Measurements from ENCODE around the gene FAM89B. TPM values are rescaled to one million over a fixed set of nuclear protein-coding genes. Genes with fewer than 3 reads are reported as not detected.
A peak's percentile ranks its signal among the peaks of the same experiment; 100 is the strongest.

FAM89B gene
- total RNA-seq, 4 donors from 2014 or later: 86.6 to 154 (median 119) TPM

DNA sequence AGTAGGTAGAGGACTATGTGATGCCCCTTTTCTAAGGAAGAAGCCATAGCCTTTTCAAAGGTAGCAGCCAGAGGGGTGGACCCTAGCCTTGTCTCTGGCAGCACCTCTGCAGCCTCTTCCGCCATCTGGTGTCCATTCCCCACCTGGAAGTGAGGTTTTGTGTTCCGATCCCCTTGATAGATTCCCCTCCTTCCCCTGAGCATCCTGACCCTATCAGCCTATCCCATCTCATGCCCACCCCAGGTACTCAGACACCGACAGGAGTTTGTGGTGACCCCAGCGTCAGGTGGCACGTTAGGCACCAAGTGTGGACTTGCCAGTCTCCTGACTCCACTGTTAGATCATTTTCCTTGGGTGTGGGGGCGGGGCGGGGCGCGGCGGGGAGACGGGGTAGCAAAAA is 398 bp upstream of the FAM89B start:
- H3K4me3 ChIP-seq: peak overlapping the region; percentile 84 to 99 (median 95)
- intact Hi-C loops (cut with DNase I; ENCODE audit: low total_unique reads) (loop anchor here (2.0 to 5.0 kb wide), 2 partner anchors 100 to 151 kb away; no protein-coding TSS in a partner anchor), in situ Hi-C loops (cut with MboI; ENCODE audit: low sequenced_read_pairs in 4 of 4) (no loop called here)
- H3K4me1 ChIP-seq: peaks cover 56 to 71% of the 10 kb centered on the region in 2 donors
- H3K27me3 ChIP-seq: no peaks in the 10 kb centered on the region
- TF ChIP-seq, protein P1, sequence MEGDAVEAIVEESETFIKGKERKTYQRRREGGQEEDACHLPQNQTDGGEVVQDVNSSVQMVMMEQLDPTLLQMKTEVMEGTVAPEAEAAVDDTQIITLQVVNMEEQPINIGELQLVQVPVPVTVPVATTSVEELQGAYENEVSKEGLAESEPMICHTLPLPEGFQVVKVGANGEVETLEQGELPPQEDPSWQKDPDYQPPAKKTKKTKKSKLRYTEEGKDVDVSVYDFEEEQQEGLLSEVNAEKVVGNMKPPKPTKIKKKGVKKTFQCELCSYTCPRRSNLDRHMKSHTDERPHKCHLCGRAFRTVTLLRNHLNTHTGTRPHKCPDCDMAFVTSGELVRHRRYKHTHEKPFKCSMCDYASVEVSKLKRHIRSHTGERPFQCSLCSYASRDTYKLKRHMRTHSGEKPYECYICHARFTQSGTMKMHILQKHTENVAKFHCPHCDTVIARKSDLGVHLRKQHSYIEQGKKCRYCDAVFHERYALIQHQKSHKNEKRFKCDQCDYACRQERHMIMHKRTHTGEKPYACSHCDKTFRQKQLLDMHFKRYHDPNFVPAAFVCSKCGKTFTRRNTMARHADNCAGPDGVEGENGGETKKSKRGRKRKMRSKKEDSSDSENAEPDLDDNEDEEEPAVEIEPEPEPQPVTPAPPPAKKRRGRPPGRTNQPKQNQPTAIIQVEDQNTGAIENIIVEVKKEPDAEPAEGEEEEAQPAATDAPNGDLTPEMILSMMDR (IDR thresholded peaks at IDR 0.05 in 4 of 5, conservative IDR thresholded peaks at IDR 0.05 in 1 of 5): peak; percentile 20 to 52 (median 41)
- no peak for TF ChIP-seq POLR2A (IDR thresholded peaks at IDR 0.05)
- DNase-seq: no peak
- no peaks in the 10 kb centered on the region for H3K9me3 ChIP-seq
- peaks cover 0 to 3% of the 10 kb centered on the region in 2 donors for H3K36me3 ChIP-seq
- no peak for ATAC-seq
- H3K27ac ChIP-seq: peak overlapping the region; percentile 100

DNA sequence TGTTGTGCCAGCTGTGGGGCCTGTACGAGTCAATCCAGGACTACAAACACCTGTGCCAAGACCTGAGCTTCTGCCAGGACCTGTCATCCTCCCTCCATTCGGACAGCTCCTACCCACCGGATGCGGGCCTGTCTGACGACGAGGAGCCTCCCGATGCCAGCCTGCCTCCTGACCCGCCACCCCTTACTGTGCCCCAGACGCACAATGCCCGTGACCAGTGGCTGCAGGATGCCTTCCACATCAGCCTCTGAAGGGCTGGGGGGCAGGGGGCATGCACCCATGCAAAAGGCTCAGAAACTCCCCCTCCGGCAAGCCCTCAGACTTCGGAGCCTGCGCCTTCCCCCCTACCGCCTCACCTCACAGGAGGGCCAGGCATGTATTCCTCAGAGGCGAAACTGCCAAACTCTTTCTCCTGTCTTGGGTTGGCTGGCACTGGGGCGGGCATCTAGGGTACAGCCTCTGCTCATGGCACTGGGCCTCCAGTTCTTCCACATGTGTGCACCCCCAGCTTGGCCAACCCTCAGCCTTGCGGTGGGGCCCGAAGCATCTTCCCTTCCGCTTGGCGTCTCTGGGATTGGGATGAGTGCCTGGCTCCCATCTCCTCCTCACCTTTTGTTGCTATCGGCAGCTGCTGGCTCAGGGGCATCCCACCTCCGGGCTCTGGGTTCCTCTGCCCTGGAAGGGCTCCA is 1.2 kb downstream of the FAM89B start:
- Histone ChIP-seq H3K27me3 (no peaks in the 10 kb centered on the region), H3K36me3 (peaks cover 0 to 3% of the 10 kb centered on the region in 2 donors), H3K4me3 (peak overlapping the region; percentile 64 to 97 (median 76)), H3K27ac (peak overlapping the region; percentile 100), H3K9me3 (no peaks in the 10 kb centered on the region), H3K4me1 (peaks cover 67 to 77% of the 10 kb centered on the region in 2 donors)
- DNase-seq (peak; percentile 68 to 85), ATAC-seq (no peak)
- in situ Hi-C loops (cut with MboI; ENCODE audit: low sequenced_read_pairs in 4 of 4) (no loop called here), intact Hi-C loops (cut with DNase I; ENCODE audit: low total_unique reads) (loop anchor here (1.0 to 5.0 kb wide), 3 partner anchors 15 to 101 kb away; no protein-coding TSS in a partner anchor)
- peak in 1 of 2 donors; percentile 6 for TF ChIP-seq POLR2A (IDR thresholded peaks at IDR 0.05)
- TF ChIP-seq, protein P1 (IDR thresholded peaks at IDR 0.05 in 4 of 5, conservative IDR thresholded peaks at IDR 0.05 in 1 of 5): no peak

DNA sequence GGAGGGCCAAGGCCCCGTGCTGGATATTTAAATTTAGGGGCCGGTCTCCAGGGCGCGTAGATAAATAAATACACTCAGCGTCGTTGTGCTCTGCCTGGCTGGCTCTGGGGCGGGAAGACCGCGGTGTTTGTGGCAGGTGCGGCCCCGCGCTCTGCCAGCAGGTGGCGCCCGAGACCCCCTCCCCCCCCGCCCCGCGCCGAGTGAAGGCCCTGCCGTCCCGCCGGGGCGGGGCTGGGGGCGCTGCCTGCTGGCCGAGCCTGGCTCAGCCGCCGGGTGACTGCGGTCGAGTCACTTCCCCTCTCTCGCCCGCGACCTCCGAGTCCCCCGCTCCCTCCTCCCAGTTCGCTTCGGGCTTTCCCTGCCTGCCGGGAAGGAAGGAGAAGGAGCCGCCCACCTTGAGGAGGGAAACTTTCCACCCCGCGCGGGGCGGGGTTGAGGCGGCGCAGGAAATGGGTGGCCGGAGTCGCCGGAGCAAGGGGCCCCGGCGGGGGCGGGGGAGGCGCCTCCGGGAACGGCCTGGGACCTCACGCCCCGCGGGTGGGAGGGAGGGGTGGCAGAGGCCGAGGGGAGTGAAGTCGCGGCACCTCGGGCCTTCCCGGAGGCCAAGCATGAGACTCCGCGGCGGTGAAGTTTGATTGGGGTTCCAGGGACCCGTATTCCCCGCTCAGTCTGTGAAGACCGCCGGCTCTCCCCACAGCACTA is 1.9 kb downstream of the FAM89B start:
- H3K4me3 ChIP-seq: peak overlapping the region; percentile 64 to 97 (median 76)
- intact Hi-C loops (cut with DNase I; ENCODE audit: low total_unique reads) (loop anchor here (1.0 to 5.0 kb wide), 3 partner anchors 14 to 102 kb away; no protein-coding TSS in a partner anchor), in situ Hi-C loops (cut with MboI; ENCODE audit: low sequenced_read_pairs in 4 of 4) (no loop called here)
- H3K27me3 ChIP-seq: no peaks in the 10 kb centered on the region
- H3K9me3 ChIP-seq: no peaks in the 10 kb centered on the region
- H3K27ac ChIP-seq: peak overlapping the region; percentile 100
- H3K36me3 ChIP-seq: peaks cover 0 to 4% of the 10 kb centered on the region in 2 donors
- ATAC-seq (peak; percentile 6 to 13), DNase-seq (peak; percentile 78 to 85)
- peak; percentile 52 to 57 for TF ChIP-seq POLR2A (IDR thresholded peaks at IDR 0.05)
- TF ChIP-seq, protein P1 (IDR thresholded peaks at IDR 0.05 in 4 of 5, conservative IDR thresholded peaks at IDR 0.05 in 1 of 5): peak; percentile 84 to 99 (median 97)
- peaks cover 67 to 77% of the 10 kb centered on the region in 2 donors for H3K4me1 ChIP-seq

DNA sequence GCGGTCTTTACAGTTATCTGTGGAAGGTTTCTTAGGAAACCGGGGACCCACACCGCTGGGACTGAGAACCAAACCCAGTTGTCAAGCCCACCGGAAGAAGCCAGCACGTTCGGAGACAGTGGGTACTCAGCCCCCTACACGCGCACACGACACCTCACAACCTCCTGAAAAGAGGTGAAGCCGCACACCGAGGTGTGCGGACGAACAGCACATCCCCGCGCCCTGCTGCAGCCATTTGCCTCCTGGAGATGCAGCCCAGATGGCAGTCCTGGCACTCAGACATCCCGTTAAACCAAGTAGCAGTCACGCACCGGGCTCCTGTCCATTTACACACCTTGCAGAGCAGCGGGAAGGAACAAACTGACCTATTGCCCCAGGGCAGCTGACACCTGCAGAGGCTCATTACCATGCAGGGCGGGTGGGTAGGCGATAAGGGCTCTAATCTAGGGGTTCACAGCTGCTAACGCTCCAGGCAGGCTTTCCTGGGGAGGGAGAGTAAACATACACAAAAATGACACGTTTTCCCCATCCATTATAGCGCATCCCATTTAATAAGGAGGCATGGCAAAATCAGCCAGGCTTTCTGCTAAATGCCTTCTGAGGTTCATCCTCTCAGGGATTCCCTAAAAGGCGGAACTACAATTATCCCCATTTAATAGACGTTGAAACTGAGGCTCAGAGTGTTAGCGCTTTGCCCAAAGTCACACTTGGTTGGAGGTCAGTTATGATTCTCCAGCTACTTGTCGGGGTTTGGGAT is 2.7 kb downstream of the FAM89B start:
- Histone ChIP-seq H3K27ac (peak overlapping the region; percentile 100), H3K9me3 (no peaks in the 10 kb centered on the region), H3K4me1 (peaks cover 62 to 75% of the 10 kb centered on the region in 2 donors), H3K4me3 (peak overlapping the region; percentile 43 to 97 (median 76)), H3K36me3 (peaks cover 0 to 11% of the 10 kb centered on the region in 2 donors), H3K27me3 (no peaks in the 10 kb centered on the region)
- TF ChIP-seq POLR2A (IDR thresholded peaks at IDR 0.05): no peak
- TF ChIP-seq, protein P1 (IDR thresholded peaks at IDR 0.05 in 4 of 5, conservative IDR thresholded peaks at IDR 0.05 in 1 of 5): no peak
- intact Hi-C loops (cut with DNase I; ENCODE audit: low total_unique reads): loop anchor here (1.0 to 5.0 kb wide), 5 partner anchors 13 to 718 kb away; partner anchors contain the start of gene PCNX3
- peak; percentile 73 to 82 for DNase-seq
- in situ Hi-C loops (cut with MboI; ENCODE audit: low sequenced_read_pairs in 4 of 4): no loop called here
- peak in 1 of 2 donors; percentile 4 for ATAC-seq

Data from gastrocnemius medialis (tissue), 4 donors.